Endodermal cell (in vitro differentiated cells): ENCODE data around the gene PLEKHG2. TPM values are rescaled to one million over a fixed set of nuclear protein-coding genes. Genes with fewer than 3 reads are reported as not detected.

Source experiments
- DNase-seq: peaks from one replicate; pipeline ENCODE4 v3.0.0-alpha.2; 2017
- H3K27ac ChIP-seq: 2 replicates; pipeline ENCODE4 v1.5.1; 2013; ENCODE audit warnings: mild to moderate bottlenecking, low read depth, low read length, moderate library complexity
- H3K27me3 ChIP-seq: 2 replicates; pipeline ENCODE4 v1.6.1; 2013; ENCODE audit warnings: mild to moderate bottlenecking, low read length, moderate library complexity; ENCODE audit not compliant: insufficient read depth, control insufficient read depth, poor library complexity, severe bottlenecking
- H3K36me3 ChIP-seq: 2 replicates; pipeline ENCODE4 v1.7.0; 2013; ENCODE audit warnings: mild to moderate bottlenecking, low read length, moderate library complexity; ENCODE audit not compliant: control insufficient read depth, insufficient read depth
- H3K4me1 ChIP-seq: one replicate; pipeline ENCODE4 v1.7.0; 2013; ENCODE audit warnings: low read length; ENCODE audit not compliant: control insufficient read depth, insufficient read depth
- H3K4me3 ChIP-seq: 2 replicates; pipeline ENCODE4 v1.5.1; 2013; ENCODE audit warnings: mild to moderate bottlenecking, low read length, moderate library complexity
- H3K9ac ChIP-seq: 2 replicates; pipeline ENCODE4 v1.6.1; 2013; ENCODE audit warnings: mild to moderate bottlenecking, low read length, moderate library complexity; ENCODE audit not compliant: poor library complexity, severe bottlenecking; ENCODE audit errors: extremely low read depth
- H3K9me3 ChIP-seq: 2 replicates; pipeline ENCODE4 v1.6.1; 2013; ENCODE audit warnings: mild to moderate bottlenecking, low read length, moderate library complexity; ENCODE audit not compliant: control insufficient read depth
- H3K27ac Mint-ChIP-seq: 2 replicates; pipeline ENCODE4 v1.8.0; 2020; ENCODE audit warnings: mixed read lengths
- H3K27me3 Mint-ChIP-seq: 2 replicates; pipeline ENCODE4 v1.8.0; 2021; ENCODE audit warnings: mild to moderate bottlenecking, mixed read lengths; ENCODE audit not compliant: insufficient read depth
- H3K36me3 Mint-ChIP-seq: 2 replicates; pipeline ENCODE4 v1.8.0; 2020; ENCODE audit warnings: low read depth, mixed read lengths
- H3K4me1 Mint-ChIP-seq: 2 replicates; pipeline ENCODE4 v1.8.0; 2020; ENCODE audit warnings: mixed read lengths
- H3K4me3 Mint-ChIP-seq: 2 replicates; pipeline ENCODE4 v1.8.0; 2020; ENCODE audit warnings: mild to moderate bottlenecking, moderate library complexity, mixed read lengths
- H3K9me3 Mint-ChIP-seq: 2 replicates; pipeline ENCODE4 v1.8.0; 2020; ENCODE audit warnings: mild to moderate bottlenecking, mixed read lengths
- CTCF ChIP-seq: fragments of 200-600 bp; sonication (generic); conservative IDR thresholded peaks from 2 replicates; pipeline ENCODE4 v1.5.0; 2021; ENCODE audit warnings: antibody characterized with exemption, mild to moderate bottlenecking
- WGBS, 2 experiments: methylation state at CpG; one replicate each; pipeline versions ENCODE4 v1.1.5 to v1.1.7; 2013; ENCODE audit warnings: missing lambda C conversion rate in 2 of 2, mixed read lengths in 1 of 2; ENCODE audit not compliant: insufficient coverage in 1 of 2, insufficient read length in 1 of 2; 5-methylcytosine and 5-hydroxymethylcytosine counted together
- total RNA-seq, 2 donors: library from RNA; stranded (reverse); fragmentation: NEBNext Ultra II Directional in 1 of 2; extraction: Animal tissue kit (Norgen Biotek cat#: 25700) in 1 of 2; gene quantifications; 2 replicates in 1 of 2; 3 replicates in 1 of 2; pipeline ENCODE4 v1.2.1, GENCODE V29; 2021

The PLEKHG2 gene
- total RNA-seq, 2 donors from 2014 or later = 127 to 160 TPM

GRCh38 chr19:39386557-39386956 lies 25.9 kb upstream of the PLEKHG2 start:
- H3K4me1 Mint-ChIP-seq = peaks cover 9% of the 10 kb centered on the region
- H3K4me1 ChIP-seq = peaks cover 7% of the 10 kb centered on the region
- H3K27ac ChIP-seq = no peak overlapping the region
- peaks cover 68% of the 10 kb centered on the region for H3K36me3 Mint-ChIP-seq
- no peaks in the 10 kb centered on the region for H3K9me3 ChIP-seq
- WGBS, 2 experiments = 97% methylated on average over 6 of the region's 7 CpGs; no CpG with 5 or more reads in 1 of the 2 experiments
- H3K27me3 ChIP-seq = no peaks in the 10 kb centered on the region
- peaks cover 75% of the 10 kb centered on the region for H3K36me3 ChIP-seq
- TF ChIP-seq CTCF = no peak
- no peak overlapping the region for H3K4me3 Mint-ChIP-seq
- no peak overlapping the region for H3K27ac Mint-ChIP-seq
- no peak overlapping the region for H3K9ac ChIP-seq
- H3K4me3 ChIP-seq = no peak overlapping the region
- no peak for DNase-seq
- H3K27me3 Mint-ChIP-seq = no peaks in the 10 kb centered on the region
- no peaks in the 10 kb centered on the region for H3K9me3 Mint-ChIP-seq

GRCh38 chr19:39388657-39389056 lies 23.8 kb upstream of the PLEKHG2 start:
- Histone ChIP-seq H3K4me1 (peaks cover 7% of the 10 kb centered on the region), H3K27ac (no peak overlapping the region), H3K27me3 (no peaks in the 10 kb centered on the region), H3K36me3 (peaks cover 65% of the 10 kb centered on the region), H3K9me3 (no peaks in the 10 kb centered on the region), H3K9ac (no peak overlapping the region), H3K4me3 (no peak overlapping the region)
- H3K27ac Mint-ChIP-seq = no peak overlapping the region
- H3K9me3 Mint-ChIP-seq = no peaks in the 10 kb centered on the region
- peaks cover 53% of the 10 kb centered on the region for H3K36me3 Mint-ChIP-seq
- no peaks in the 10 kb centered on the region for H3K27me3 Mint-ChIP-seq
- WGBS, 2 experiments = 96 to 97% methylated on average over 5 of the region's 5 CpGs
- DNase-seq = no peak
- peaks cover 14% of the 10 kb centered on the region for H3K4me1 Mint-ChIP-seq
- TF ChIP-seq CTCF = no peak
- no peak overlapping the region for H3K4me3 Mint-ChIP-seq

- TF ChIP-seq CTCF = no peak
- 80 to 85% methylated on average over 7 to 13 of the region's 13 CpGs for WGBS, 2 experiments
- Mint-ChIP-seq H3K9me3 (no peaks in the 10 kb centered on the region), H3K27ac (peak overlapping the region; percentile 99), H3K36me3 (peaks cover 54% of the 10 kb centered on the region), H3K4me1 (peaks cover 14% of the 10 kb centered on the region), H3K4me3 (peak overlapping the region; percentile 90), H3K27me3 (no peaks in the 10 kb centered on the region)
- Histone ChIP-seq H3K9me3 (no peaks in the 10 kb centered on the region), H3K36me3 (peaks cover 59% of the 10 kb centered on the region), H3K4me1 (peaks cover 7% of the 10 kb centered on the region), H3K4me3 (peak overlapping the region; percentile 93), H3K27me3 (no peaks in the 10 kb centered on the region), H3K27ac (no peak overlapping the region), H3K9ac (peak overlapping the region; percentile 90)
- DNase-seq = no peak
Measured at GRCh38 chr19:39389631-39390414, 22.6 kb upstream of the PLEKHG2 start.
